HG03045 (cell line): Measurements from ENCODE around the gene RAN.
"Not testable (repeated sequence)": the region's sequence is repeated elsewhere in the genome, so short reads cannot be mapped to it uniquely, and the experiment has no call there.

Source experiments
- ATAC-seq: cut with Tn5 transposase; IDR thresholded peaks from one replicate; pipeline ENCODE4 v1.9.1; 2021; ENCODE audit warnings: mild to moderate bottlenecking, moderate library complexity; ENCODE audit not compliant: unreplicated experiment

The RAN gene

DNA sequence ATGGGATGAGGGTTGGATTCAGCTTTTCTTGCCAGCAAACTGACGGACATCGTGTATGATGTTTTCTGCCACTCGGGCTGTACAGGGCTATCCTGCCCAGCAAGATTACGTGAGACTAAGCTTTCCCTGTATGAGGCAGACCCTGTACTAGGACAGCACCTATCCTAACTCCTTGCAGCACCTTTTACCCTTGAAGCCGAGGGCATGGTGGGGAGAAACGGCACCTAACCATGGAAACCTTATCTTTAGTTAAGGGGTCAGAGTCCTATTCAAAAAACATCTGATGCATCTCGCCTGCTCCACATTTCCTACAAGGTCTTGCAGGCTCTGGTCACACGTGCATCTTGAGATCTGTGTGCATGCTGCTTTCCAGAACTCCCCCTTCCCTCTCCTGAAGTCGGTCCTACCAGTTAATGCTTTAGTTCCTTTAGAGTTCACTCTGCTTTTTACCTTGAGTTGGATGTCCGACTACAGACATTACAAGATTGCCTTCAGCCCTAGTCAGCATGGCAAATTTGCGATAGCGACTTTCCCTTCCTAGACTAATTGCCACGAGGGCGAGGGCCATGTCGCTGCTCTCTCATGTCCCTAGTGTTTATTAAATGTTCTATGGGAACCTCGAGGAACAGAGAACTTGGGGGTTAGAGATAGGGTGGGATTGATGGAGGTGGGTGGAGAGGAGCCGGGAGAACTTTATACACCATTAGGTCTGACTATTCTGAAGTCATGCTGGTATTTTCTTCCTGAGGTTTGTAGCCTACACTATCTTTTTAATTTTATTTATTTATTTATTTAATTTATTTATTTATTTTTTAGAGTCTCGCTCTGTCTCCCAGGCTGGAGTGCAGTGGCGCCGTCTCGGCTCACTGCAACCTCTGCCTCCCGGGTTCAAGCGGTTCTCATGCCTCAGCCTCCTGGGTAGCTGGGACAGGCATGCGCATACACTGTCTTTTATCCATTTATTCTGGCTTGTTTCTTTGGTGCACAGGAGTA lies 6.6 kb downstream of the RAN start:
- no peak for ATAC-seq

GRCh38 chr12:130879212-130879686 lies 7.4 kb downstream of the RAN start:
- peak; percentile 63 for ATAC-seq

DNA sequence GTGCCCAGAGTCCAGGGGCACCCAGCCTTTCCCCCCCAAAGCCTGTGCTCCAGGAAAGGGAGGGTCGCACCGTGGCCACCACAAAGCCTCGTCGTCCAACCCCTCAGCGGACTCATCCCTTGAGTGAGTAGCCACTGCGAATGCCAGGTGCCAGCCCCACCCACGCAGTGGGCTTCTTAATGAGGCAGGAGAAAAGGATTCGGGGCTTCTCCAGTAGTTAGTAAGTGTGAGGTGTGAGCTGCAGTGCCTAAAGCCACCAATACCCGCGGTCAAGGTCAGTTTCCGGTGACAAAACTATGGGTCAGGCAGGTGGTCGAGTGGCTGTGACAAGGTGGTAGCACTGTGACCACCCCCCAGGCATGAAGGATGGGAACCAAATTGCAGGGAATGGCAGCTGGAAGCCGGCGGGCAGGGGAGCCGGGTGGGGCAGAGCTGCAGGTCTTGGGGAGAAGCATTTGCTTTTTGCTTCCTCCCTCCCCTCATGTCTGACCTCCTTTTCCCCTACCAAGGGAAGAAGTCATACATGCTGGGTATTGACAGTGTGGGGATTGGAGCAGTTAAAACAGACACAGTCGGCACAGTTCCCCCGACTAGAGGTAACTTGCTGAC lies 8.0 kb downstream of the RAN start:
- ATAC-seq: no peak

DNA sequence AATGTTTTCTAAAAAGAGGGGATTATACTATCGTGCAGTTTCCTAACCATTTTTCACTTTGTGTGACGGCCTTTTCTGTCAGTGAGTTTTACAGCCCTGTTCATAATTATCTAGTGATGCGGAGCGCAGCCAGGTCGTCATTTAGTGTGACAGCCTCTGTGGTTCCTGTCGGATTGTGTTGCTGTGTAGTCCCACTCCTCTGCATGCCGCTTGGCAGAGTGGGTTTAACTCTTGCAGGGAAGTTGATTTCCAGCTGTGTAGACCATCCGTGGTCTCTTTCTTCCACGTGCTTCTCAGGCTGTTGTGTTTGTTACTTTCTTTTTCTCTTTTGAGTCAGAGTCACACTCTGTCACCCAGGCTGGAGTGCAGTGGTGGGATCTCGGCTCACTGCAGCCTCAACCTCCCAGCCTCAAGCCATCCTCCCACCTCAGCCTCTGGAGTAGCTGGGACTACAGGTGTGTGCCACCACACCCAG lies 8.6 kb downstream of the RAN start:
- peak; percentile 64 for ATAC-seq

DNA sequence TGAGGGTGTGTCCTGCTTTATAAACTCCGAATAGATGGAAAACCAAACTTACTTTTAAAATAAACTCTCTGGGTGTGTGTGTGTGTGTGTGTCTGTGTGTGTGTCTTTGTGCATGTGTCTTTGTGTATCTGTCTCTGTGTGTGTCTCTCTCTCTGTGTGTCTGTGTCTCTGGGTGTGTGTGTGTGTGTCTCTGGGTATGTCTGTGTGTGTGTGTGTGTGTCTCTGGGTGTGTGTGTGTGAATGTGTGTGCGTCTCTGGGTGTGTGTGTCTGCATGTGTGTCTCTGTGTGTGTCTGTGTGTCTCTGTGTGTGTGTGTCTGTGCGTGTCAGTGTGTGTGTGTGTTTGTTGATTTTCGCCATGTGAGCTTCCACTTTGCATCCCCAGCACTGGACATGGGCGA lies 9.2 kb downstream of the RAN start:
- ATAC-seq: no peak

DNA sequence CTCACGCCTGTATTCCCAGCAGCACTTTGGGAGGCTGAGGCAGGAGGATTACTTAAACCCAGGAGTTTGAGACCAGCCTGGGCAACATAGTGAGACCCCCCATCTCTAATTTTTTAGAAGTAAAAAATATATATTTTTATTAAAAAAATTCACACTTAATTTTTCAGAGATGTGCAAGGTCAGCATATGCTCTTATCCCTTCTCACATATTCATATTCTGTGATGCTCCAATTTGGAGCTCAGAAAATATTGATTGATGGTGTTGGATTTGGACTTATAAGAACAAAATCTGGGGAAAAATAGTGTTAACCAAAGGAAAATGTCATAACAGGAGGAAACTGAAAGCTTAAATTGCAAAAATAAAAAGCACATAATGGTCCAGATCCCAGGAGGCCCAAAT lies 9.7 kb downstream of the RAN start:
- no peak for ATAC-seq

DNA sequence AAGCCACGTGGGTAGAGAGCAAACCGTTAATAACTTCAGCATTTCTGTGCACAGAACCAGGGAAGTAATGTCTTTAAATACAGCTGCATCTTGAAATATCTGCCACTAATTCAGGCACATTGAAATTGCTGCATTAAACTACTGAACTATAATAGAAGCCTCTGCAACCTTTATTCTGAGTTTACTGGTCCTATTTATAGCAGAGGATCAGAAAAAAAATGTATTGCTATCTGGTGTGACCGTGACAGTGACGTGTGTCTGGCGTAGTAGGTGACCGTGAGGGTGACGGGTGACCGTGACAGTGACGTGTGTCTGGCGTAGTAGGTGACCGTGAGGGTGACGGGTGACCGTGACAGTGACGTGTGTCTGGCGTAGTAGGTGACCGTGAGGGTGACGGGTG lies 15.3 kb downstream of the RAN start:
- ATAC-seq: not testable (repeated sequence)

DNA sequence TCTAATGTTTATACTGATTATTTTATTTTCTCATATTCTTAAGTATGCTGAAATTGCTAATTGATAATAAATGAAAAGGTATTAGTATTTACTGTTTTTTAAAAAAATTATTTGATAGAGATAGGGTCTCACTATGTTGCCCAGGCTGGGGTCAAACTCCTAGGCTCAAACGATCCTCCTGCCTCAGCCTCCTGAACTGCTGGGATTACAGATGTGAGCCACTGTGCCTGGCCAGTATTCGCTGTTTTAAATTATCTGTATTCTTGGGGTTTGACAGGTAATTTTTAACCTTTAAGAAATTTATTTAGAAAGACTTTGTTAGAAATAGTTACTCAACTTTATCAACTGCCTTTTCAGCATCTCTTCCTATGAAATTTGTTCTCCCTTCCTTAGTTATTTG lies 32.2 kb downstream of the RAN start:
- ATAC-seq: no peak

- ATAC-seq: not testable (repeated sequence)
These were observed 33.1 kb downstream of the RAN start for GRCh38 chr12:130904936-130905455.

- ATAC-seq: no peak
These were observed 37.2 kb downstream of the RAN start for GRCh38 chr12:130909111-130909510.

DNA sequence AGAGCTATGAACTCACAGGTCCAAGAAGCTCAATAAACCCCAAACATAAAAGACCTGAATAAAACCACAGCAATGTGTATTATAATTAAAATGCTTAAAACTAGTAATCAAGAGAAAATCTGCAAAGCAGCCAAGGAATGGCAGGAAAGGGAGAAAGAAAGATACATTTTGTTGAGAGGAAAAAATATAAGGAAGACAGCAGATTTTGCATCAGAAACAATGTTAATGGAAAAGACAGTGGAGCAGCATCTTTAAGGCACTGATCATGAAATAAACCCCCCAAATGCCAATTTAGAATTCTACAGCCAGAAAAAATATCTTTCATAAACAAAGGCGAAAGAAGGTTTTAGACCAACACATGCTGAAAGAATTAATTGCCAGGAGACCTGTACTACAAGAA lies 39.3 kb downstream of the RAN start:
- ATAC-seq: no peak

GRCh38 chr12:130911933-130912332 lies 40.1 kb downstream of the RAN start:
- no peak for ATAC-seq

DNA sequence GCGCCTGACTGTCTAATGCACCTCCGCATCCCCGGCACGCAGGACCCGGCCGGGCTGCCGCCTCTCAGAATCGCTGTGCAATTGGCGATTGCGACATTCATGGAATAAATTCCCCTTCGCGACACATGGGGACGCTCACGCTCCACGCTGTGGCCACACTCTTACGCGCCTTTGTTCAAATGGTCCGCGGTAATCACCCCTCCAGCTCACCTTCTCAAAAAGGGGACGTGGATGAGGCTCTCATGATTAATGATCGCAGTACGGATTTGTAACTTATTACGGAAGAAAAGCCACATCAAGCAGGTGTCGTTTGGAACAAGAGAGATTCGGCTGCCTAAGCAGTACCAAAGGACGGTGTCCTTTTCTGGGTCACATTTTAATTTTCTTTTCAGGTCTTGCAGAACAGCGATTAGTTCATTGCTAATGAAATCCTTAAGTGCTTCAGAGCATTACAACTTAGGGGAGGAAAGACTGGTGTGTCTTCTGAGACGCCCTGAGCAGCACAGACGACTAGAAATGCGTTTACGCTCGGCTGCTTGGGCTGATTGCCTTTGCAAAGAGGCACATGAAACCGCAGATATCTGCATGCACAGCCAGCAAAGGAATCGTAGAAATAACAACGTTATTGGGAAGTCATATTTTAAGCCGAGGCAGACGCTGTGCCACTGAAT lies 44.5 kb downstream of the RAN start:
- no peak for ATAC-seq

DNA sequence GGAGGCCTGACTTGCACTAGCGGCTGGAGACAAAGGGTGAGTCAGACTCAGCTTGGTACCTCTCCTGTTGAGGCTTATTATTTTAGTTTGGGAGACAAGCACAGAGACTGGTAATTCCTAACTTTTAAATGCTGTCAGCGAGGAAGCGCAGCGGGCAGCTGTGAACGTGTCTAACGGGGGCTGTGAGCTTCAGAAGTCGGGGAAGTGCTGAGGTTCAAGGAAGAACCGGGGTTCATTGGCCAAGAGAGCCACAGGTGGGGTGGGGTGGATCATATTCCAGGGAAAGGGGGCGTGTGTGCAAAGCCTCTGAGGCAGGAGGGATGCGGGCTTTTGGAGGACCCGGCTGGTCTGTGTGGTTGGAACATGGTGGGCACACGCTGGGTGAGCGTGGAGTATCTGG lies 45.7 kb downstream of the RAN start:
- no peak for ATAC-seq

DNA sequence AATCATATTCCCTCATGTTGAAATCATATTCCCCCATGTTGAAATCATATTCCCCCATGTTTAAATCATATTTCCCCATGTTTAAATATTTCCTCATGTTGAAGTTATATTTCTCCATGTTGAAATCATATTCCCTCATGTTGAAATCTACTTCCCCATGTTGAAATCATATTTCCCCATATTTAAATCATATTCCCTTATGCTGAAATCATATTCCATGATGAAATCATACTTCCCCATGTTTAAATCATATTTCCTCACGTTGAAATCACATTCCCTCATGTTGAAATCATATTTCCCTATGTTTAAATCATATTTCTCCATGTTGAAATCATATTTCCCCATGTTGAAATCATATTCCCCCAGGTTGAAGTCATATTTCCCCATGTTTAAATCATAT lies 47.2 kb downstream of the RAN start:
- ATAC-seq: no peak

DNA sequence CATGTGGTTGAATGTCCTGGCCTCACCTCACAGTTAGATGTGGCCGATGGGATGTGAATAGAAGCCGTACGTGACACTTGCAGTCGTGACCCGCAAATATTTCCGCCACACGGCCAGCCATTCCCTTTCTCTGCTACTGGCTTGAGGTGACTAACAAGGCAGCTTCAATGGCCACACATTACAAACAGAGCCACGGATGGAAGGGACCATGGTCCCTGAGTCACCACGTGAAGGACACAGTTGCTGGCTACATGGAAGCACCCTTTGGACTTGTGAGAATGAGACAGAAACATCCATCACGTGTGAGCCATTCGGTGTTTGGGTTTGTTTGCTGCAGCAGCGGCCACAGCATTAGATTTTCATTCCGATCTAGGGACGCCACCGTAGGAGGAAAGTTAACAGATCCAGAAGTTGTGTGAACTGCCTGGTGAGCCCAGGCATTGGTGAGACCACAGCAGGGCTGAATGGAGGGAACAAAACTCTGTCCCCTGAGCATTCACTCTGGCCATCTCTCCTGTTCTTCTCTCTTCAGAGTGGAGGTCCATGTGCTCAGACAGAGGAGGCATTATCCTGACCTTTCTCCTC lies 48.3 kb downstream of the RAN start:
- ATAC-seq: no peak

DNA sequence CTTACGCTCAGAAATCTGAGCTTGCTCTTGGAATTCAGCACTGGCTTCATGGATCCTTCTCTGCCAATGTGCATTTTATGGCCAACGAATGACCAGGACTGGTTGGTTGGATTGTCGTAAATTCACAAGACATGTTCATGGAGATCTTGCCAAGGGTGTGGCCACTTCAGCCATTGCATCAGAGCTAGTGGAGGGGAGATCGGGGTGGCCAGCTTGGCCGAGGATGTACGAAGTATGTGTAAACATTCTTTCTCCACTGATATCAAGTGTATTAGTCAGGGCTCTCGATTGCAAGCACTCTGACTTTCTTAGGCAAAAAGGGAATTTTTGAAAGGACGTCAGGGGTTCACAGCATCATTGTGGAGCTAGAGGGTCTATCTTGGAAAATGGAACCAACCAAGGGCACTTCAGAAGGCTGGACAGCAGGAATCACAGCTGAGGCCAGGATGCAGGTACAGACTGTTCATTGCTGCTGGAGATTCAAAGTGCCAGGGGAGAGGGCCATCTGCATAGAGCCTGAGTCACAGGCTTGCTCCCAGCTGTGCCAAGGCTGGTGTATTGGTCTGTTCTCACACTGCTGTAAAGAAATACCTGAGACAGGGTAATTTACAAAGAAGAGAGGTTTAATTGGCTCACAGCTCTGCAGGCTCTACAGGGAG lies 49.0 kb downstream of the RAN start:
- no peak for ATAC-seq

DNA sequence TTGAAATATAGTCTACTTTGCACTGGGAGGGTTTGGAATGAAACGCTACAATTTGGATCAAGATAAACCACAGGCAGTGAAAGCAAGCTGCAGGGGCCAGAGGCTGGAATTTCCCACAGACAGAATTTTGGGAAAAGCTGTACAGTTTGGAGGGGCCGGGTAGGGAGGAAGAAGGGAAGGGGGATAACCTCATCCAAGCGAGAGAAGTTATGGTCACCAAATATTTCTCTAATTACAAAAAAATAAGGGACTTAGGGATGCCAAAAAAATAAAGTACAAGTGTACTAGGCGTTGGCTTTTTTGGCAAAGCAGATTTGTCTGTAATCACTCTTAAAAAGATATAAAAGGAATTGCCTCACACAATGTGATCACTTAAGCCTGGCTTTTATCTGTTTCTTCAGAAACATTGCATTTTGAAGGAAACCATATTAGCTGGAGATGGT lies 50.7 kb downstream of the RAN start:
- no peak for ATAC-seq

- ATAC-seq: no peak
These were observed 53.2 kb downstream of the RAN start for GRCh38 chr12:130924966-130925665.

DNA sequence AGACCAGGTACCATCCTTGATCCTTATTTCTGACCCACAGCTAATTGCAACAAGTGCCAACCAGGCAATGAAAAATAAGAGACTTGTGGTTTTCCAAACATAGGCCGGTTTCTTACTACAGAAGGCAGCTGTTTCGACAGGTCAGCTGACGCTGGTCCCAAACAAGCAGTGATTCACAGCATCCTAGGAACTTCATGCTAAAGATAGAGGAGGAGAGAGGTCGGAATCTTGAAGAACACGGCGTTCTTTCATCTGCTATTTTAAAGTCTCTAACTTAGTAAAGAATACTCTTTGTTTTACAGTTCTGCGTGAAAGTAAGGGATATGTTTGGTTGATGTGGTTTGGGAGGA lies 53.8 kb downstream of the RAN start:
- no peak for ATAC-seq
